Astrocyte (in vitro differentiated cells and primary cell): ENCODE data around the gene HOXD4. TPM values are rescaled to one million over a fixed set of nuclear protein-coding genes. Genes with fewer than 3 reads are reported as not detected.

Experiments
- DNase-seq: peaks from one replicate; pipeline ENCODE4 v3.0.0-alpha.2; 2010; ENCODE audit warnings: low read depth
- FAIRE-seq: peaks from 2 replicates; lab custom pipeline; 2011; peaks lifted over from hg19 to GRCh38; lab: Jason Lieb, UNC
- H2AFZ ChIP-seq: 2 replicates; pipeline ENCODE4 v1.6.0; 2012; ENCODE audit warnings: low read depth, low read length, inconsistent platforms
- H3K27ac ChIP-seq: 2 replicates; pipeline ENCODE4 v1.5.1; 2011; ENCODE audit warnings: low read depth, low read length, inconsistent platforms
- H3K27me3 ChIP-seq: 2 replicates; pipeline ENCODE4 v1.6.0; 2011; ENCODE audit warnings: low read length, inconsistent platforms; ENCODE audit not compliant: insufficient read depth
- H3K36me3 ChIP-seq: 2 replicates; pipeline ENCODE4 v1.5.1; 2011; ENCODE audit warnings: low read length, inconsistent platforms; ENCODE audit not compliant: insufficient read depth
- H3K4me1 ChIP-seq: 2 replicates; pipeline ENCODE4 v1.5.1; 2011; ENCODE audit warnings: low read length, inconsistent platforms; ENCODE audit not compliant: insufficient read depth
- H3K4me2 ChIP-seq: 2 replicates; pipeline ENCODE4 v1.6.0; 2012; ENCODE audit warnings: low read length, inconsistent platforms
- H3K4me3 ChIP-seq: 2 replicates; pipeline ENCODE4 v1.5.1; 2011; ENCODE audit warnings: low read depth, mild to moderate bottlenecking, low read length, inconsistent platforms; ENCODE audit not compliant: insufficient read depth
- H3K79me2 ChIP-seq: 2 replicates; pipeline ENCODE4 v1.6.0; 2012; ENCODE audit warnings: mild to moderate bottlenecking, low read length, inconsistent platforms; ENCODE audit not compliant: insufficient read depth
- H3K9ac ChIP-seq: 2 replicates; pipeline ENCODE4 v1.6.0; 2012; ENCODE audit warnings: mild to moderate bottlenecking, low read length, inconsistent platforms
- H3K9me3 ChIP-seq: 2 replicates; pipeline ENCODE4 v1.5.1; 2012; ENCODE audit warnings: low read depth, mild to moderate bottlenecking, low read length, inconsistent platforms; ENCODE audit not compliant: insufficient read depth
- H4K20me1 ChIP-seq: 2 replicates; pipeline ENCODE4 v1.6.0; 2012; ENCODE audit warnings: low read length, inconsistent platforms; ENCODE audit not compliant: insufficient read depth
- H3K27ac Mint-ChIP-seq: one replicate; pipeline ENCODE4 v1.8.0; 2021; ENCODE audit warnings: mild to moderate bottlenecking, mixed read lengths; ENCODE audit not compliant: unreplicated experiment
- H3K27me3 Mint-ChIP-seq: one replicate; pipeline ENCODE4 v1.8.0; 2021; ENCODE audit warnings: low read depth, mixed read lengths; ENCODE audit not compliant: unreplicated experiment
- H3K36me3 Mint-ChIP-seq: one replicate; pipeline ENCODE4 v1.8.0; 2021; ENCODE audit warnings: low read depth, mixed read lengths; ENCODE audit not compliant: unreplicated experiment
- H3K4me1 Mint-ChIP-seq: one replicate; pipeline ENCODE4 v1.8.0; 2021; ENCODE audit warnings: low read depth, mixed read lengths; ENCODE audit not compliant: unreplicated experiment
- H3K4me3 Mint-ChIP-seq: one replicate; pipeline ENCODE4 v1.8.0; 2021; ENCODE audit warnings: mild to moderate bottlenecking, moderate library complexity, mixed read lengths; ENCODE audit not compliant: unreplicated experiment
- H3K9me3 Mint-ChIP-seq: one replicate; pipeline ENCODE4 v1.8.0; 2021; ENCODE audit warnings: mild to moderate bottlenecking, mixed read lengths; ENCODE audit not compliant: unreplicated experiment
- EZH2 ChIP-seq: IDR thresholded peaks from 2 replicates; pipeline ENCODE4 v1.6.1; 2012; ENCODE audit warnings: mild to moderate bottlenecking, low read length, inconsistent platforms; ENCODE audit not compliant: insufficient read depth
- total RNA-seq: library from RNA; stranded (reverse); gene quantifications from 2 replicates; pipeline ENCODE4 v1.2.1, GENCODE V29; 2021
- TF ChIP-seq, protein P1 (sequence below): IDR thresholded peaks from 2 replicates; pipeline ENCODE4 v1.5.1; 2011; ENCODE audit warnings: low read depth, mild to moderate bottlenecking, inconsistent platforms, low read length, moderate library complexity; ENCODE audit not compliant: insufficient read depth

HOXD4 gene
- total RNA-seq, 1 donor from 2014 or later = not detected

DNA sequence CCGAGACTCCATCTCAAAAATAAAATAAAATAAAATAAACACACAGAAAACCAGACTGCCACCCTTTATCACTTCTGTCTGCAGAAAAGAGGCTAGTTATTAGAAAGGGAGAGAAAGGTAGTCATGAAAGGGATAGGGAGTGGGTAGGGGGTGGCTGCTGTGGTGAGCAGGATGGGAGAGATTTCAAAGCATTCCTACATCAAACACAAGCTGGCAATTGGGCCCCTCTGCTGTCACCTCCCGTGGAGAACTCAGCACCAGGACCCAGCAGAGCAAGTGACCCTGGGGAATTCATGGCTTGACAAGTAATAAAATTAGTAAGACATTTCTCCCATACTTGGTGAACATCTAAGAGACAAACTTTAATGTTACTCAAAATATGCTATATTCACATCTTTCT is 33.4 kb downstream of the HOXD4 start:
- Histone ChIP-seq H3K9ac (no peak overlapping the region), H3K4me3 (no peak overlapping the region), H3K9me3 (no peaks in the 10 kb centered on the region), H3K36me3 (no peaks in the 10 kb centered on the region), H3K4me1 (peaks cover 12% of the 10 kb centered on the region), H3K27ac (no peak overlapping the region), H4K20me1 (no peaks in the 10 kb centered on the region), H2AFZ (no peak overlapping the region), H3K27me3 (peaks cover 47% of the 10 kb centered on the region), H3K4me2 (no peak overlapping the region), H3K79me2 (no peaks in the 10 kb centered on the region)
- no peak overlapping the region for H3K4me3 Mint-ChIP-seq
- H3K4me1 Mint-ChIP-seq = no peaks in the 10 kb centered on the region
- peaks cover 12% of the 10 kb centered on the region for H3K9me3 Mint-ChIP-seq
- H3K27ac Mint-ChIP-seq = no peak overlapping the region
- H3K36me3 Mint-ChIP-seq = no peaks in the 10 kb centered on the region
- no peak for DNase-seq
- FAIRE-seq = no peak
- peaks cover 85% of the 10 kb centered on the region for H3K27me3 Mint-ChIP-seq
- TF ChIP-seq EZH2 = no peak
- TF ChIP-seq, protein P1, sequence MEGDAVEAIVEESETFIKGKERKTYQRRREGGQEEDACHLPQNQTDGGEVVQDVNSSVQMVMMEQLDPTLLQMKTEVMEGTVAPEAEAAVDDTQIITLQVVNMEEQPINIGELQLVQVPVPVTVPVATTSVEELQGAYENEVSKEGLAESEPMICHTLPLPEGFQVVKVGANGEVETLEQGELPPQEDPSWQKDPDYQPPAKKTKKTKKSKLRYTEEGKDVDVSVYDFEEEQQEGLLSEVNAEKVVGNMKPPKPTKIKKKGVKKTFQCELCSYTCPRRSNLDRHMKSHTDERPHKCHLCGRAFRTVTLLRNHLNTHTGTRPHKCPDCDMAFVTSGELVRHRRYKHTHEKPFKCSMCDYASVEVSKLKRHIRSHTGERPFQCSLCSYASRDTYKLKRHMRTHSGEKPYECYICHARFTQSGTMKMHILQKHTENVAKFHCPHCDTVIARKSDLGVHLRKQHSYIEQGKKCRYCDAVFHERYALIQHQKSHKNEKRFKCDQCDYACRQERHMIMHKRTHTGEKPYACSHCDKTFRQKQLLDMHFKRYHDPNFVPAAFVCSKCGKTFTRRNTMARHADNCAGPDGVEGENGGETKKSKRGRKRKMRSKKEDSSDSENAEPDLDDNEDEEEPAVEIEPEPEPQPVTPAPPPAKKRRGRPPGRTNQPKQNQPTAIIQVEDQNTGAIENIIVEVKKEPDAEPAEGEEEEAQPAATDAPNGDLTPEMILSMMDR = no peak

DNA sequence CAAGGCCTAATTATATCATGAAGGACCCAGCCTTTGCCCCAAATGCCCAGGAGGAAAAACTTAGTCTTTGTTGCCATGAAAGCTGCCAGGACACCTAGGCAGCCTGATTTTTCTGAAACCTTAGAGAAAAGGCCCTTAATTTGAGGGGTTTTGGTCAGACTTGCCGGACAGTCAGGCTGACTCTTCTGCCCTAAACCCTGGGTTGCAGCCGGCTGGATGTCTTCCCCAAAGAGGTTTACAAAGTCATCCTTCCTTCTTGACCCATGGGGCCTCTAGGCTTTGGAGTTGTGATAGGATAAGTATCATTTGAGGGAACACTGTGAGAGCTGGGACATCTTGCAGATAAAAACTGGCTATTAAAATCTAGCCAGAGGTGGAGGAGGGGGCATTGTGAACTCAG is 34.7 kb downstream of the HOXD4 start:
- Histone ChIP-seq H3K4me3 (no peak overlapping the region), H3K79me2 (no peaks in the 10 kb centered on the region), H3K4me2 (no peak overlapping the region), H3K36me3 (no peaks in the 10 kb centered on the region), H3K27me3 (peaks cover 46% of the 10 kb centered on the region), H2AFZ (no peak overlapping the region), H3K27ac (no peak overlapping the region), H3K9me3 (no peaks in the 10 kb centered on the region), H4K20me1 (no peaks in the 10 kb centered on the region), H3K4me1 (peaks cover 12% of the 10 kb centered on the region), H3K9ac (no peak overlapping the region)
- no peak for FAIRE-seq
- no peak overlapping the region for H3K27ac Mint-ChIP-seq
- H3K9me3 Mint-ChIP-seq = peaks cover 9% of the 10 kb centered on the region
- no peaks in the 10 kb centered on the region for H3K4me1 Mint-ChIP-seq
- H3K36me3 Mint-ChIP-seq = no peaks in the 10 kb centered on the region
- peaks cover 84% of the 10 kb centered on the region for H3K27me3 Mint-ChIP-seq
- H3K4me3 Mint-ChIP-seq = no peak overlapping the region
- DNase-seq = no peak
- TF ChIP-seq, protein P1 = no peak
- no peak for TF ChIP-seq EZH2

DNA sequence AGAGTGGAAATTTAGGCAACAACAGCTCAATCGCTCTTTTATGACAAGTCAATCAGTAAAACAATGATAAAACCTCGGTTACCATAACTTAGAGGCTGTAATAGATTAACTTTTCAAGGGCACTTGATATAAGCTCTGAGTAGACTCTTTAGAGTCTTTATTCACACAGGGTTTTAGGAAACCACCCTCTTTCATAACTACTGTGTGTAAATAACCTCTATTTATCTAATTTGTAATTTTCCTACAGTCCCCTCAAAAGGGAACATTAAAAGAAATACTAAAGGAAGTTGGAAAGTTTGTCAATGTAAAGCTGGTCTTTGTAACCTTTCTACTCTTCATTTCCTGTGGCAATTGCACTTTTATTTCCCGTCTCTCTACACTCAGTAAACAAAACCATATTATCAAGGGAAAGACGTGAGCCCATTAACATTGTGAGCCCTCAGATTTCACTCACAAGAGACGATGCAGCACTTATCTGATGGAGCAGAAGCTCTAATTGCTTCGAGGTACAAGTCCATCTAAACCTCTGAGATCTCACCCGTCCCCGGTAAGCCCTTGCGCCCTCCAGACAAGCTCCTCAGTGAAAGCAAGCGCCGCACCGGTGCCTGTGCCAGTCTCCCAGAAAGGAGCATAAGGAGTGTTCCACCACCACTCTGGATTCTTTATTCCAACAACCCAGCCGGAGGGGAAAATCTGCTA is 36.0 kb downstream of the HOXD4 start:
- no peak for FAIRE-seq
- no peaks in the 10 kb centered on the region for H3K36me3 Mint-ChIP-seq
- H3K36me3 ChIP-seq = no peaks in the 10 kb centered on the region
- H3K27ac ChIP-seq = no peak overlapping the region
- peaks cover 84% of the 10 kb centered on the region for H3K27me3 Mint-ChIP-seq
- peaks cover 58% of the 10 kb centered on the region for H3K27me3 ChIP-seq
- H3K4me1 ChIP-seq = peaks cover 12% of the 10 kb centered on the region
- H2AFZ ChIP-seq = peak overlapping the region; percentile 78
- H3K9me3 ChIP-seq = no peaks in the 10 kb centered on the region
- H3K4me3 ChIP-seq = peak overlapping the region; percentile 58
- peak overlapping the region; percentile 42 for H3K27ac Mint-ChIP-seq
- peaks cover 9% of the 10 kb centered on the region for H3K9me3 Mint-ChIP-seq
- H3K4me1 Mint-ChIP-seq = no peaks in the 10 kb centered on the region
- H3K4me3 Mint-ChIP-seq = peak overlapping the region; percentile 37
- no peaks in the 10 kb centered on the region for H4K20me1 ChIP-seq
- H3K4me2 ChIP-seq = peak overlapping the region; percentile 86
- no peak for DNase-seq
- H3K79me2 ChIP-seq = no peaks in the 10 kb centered on the region
- H3K9ac ChIP-seq = peak overlapping the region; percentile 48
- TF ChIP-seq, protein P1 = no peak
- TF ChIP-seq EZH2 = peak; percentile 54
